ENCODE measurements around the gene RPS6KA4. TPM values are rescaled to one million over a fixed set of nuclear protein-coding genes. Genes with fewer than 3 reads are reported as not detected.

The RPS6KA4 gene
- total and polyA plus RNA-seq, 2 of the 13 experiments (the other 11 are each of a cell fraction or from before 2014, with no cell fraction given): 8.9 to 14.2 TPM

DNA sequence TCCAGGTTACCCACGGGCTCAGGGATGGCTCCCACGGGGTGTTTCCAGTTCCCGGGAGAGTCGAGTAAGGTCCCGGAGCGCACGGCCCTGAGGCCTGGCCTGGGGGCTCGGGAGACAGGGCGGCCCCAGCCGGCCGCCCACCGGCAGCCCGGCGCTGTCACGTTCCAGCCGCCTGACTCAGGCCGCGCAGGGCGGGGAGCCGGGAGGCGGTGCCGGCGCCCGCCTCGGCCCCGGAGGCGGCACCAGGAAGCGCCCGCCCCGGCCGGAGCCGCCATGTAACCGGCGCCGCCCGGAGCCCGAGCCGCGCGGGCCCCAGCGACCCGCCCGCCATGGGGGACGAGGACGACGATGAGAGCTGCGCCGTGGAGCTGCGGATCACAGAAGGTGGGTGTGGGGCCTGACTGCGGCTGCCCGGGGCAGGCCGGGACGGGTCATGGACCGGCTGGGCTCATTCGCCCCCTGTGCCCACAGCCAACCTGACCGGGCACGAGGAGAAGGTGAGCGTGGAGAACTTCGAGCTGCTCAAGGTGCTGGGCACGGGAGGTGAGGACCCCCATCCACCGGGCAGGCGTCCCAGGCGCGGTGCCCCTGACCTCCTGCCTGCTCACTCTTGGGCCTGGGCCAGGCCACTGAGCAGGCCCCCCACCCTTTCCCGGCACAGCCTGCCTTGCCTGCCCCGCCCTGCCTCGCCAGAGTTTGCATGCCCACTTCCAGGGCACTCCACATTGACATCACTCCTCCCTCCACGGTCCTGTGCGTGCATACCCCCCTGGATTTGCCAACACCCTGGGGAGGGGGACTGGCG lies at the start of gene RPS6KA4 (continued):
- TF ChIP-seq HHEX (CRISPR knock-in tag; IDR thresholded peaks at IDR 0.05): no peak
- TF ChIP-seq, protein P1, sequence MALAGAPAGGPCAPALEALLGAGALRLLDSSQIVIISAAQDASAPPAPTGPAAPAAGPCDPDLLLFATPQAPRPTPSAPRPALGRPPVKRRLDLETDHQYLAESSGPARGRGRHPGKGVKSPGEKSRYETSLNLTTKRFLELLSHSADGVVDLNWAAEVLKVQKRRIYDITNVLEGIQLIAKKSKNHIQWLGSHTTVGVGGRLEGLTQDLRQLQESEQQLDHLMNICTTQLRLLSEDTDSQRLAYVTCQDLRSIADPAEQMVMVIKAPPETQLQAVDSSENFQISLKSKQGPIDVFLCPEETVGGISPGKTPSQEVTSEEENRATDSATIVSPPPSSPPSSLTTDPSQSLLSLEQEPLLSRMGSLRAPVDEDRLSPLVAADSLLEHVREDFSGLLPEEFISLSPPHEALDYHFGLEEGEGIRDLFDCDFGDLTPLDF (CRISPR knock-in tag; IDR thresholded peaks at IDR 0.05): no peak
- TF ChIP-seq IKZF1 (IDR thresholded peaks at IDR 0.05): no peak
- TF ChIP-seq, protein P2, sequence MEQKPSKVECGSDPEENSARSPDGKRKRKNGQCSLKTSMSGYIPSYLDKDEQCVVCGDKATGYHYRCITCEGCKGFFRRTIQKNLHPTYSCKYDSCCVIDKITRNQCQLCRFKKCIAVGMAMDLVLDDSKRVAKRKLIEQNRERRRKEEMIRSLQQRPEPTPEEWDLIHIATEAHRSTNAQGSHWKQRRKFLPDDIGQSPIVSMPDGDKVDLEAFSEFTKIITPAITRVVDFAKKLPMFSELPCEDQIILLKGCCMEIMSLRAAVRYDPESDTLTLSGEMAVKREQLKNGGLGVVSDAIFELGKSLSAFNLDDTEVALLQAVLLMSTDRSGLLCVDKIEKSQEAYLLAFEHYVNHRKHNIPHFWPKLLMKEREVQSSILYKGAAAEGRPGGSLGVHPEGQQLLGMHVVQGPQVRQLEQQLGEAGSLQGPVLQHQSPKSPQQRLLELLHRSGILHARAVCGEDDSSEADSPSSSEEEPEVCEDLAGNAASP (CRISPR knock-in tag; IDR thresholded peaks at IDR 0.05; ENCODE audit: borderline replicate concordance): no peak
- TF ChIP-seq KLF6 (CRISPR knock-in tag; IDR thresholded peaks at IDR 0.05): no peak
- TF ChIP-seq FOXO1 (CRISPR knock-in tag; IDR thresholded peaks at IDR 0.05): no peak
- TF ChIP-seq HNRNPUL1 (IDR thresholded peaks at IDR 0.05; ENCODE audit: low read depth, low read length): no peak
- TF ChIP-seq, protein P3, sequence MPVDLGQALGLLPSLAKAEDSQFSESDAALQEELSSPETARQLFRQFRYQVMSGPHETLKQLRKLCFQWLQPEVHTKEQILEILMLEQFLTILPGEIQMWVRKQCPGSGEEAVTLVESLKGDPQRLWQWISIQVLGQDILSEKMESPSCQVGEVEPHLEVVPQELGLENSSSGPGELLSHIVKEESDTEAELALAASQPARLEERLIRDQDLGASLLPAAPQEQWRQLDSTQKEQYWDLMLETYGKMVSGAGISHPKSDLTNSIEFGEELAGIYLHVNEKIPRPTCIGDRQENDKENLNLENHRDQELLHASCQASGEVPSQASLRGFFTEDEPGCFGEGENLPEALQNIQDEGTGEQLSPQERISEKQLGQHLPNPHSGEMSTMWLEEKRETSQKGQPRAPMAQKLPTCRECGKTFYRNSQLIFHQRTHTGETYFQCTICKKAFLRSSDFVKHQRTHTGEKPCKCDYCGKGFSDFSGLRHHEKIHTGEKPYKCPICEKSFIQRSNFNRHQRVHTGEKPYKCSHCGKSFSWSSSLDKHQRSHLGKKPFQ (CRISPR knock-in tag; IDR thresholded peaks at IDR 0.05; ENCODE audit: insufficient replicate concordance): no peak
- no peak for TF ChIP-seq NPAS2 (CRISPR knock-in tag; IDR thresholded peaks at IDR 0.05; ENCODE audit: borderline replicate concordance)
- TF ChIP-seq ZKSCAN8 (CRISPR knock-in tag; IDR thresholded peaks at IDR 0.05; ENCODE audit: borderline replicate concordance): no peak
- TF ChIP-seq FOXP1 (IDR thresholded peaks at IDR 0.05): no peak
- no peak for TF ChIP-seq FOXP1 (CRISPR knock-in tag; IDR thresholded peaks at IDR 0.05)
- no peak for TF ChIP-seq AHR (CRISPR knock-in tag; IDR thresholded peaks at IDR 0.05)
- no peak for TF ChIP-seq SCMH1 (CRISPR knock-in tag; IDR thresholded peaks at IDR 0.05; ENCODE audit: borderline replicate concordance)
- TF ChIP-seq ZNF775 (CRISPR knock-in tag; IDR thresholded peaks at IDR 0.05; ENCODE audit: borderline replicate concordance): no peak
- TF ChIP-seq ATM (IDR thresholded peaks at IDR 0.05; ENCODE audit: borderline replicate concordance): no peak
- TF ChIP-seq ONECUT2 (CRISPR knock-in tag; IDR thresholded peaks at IDR 0.05): no peak
- no peak for TF ChIP-seq FOXK1 (CRISPR knock-in tag; IDR thresholded peaks at IDR 0.05; ENCODE audit: borderline replicate concordance, low read depth)
- no peak for TF ChIP-seq FLYWCH1 (CRISPR knock-in tag; IDR thresholded peaks at IDR 0.05)
- no peak for TF ChIP-seq ZNF883 (CRISPR knock-in tag; IDR thresholded peaks at IDR 0.05; ENCODE audit: not compliant biosample characterization)
- no peak for TF ChIP-seq ZNF260 (CRISPR knock-in tag; IDR thresholded peaks at IDR 0.05; ENCODE audit: borderline replicate concordance, low read depth)
- no peak for TF ChIP-seq ZSCAN20 (CRISPR knock-in tag; IDR thresholded peaks at IDR 0.05; ENCODE audit: borderline replicate concordance)
- TF ChIP-seq TBP (CRISPR knock-in tag; IDR thresholded peaks at IDR 0.05): no peak
- no peak for TF ChIP-seq CAMTA2 (CRISPR knock-in tag; IDR thresholded peaks at IDR 0.05; ENCODE audit: borderline replicate concordance)
